CD4-positive, alpha-beta T cell treated with Interleukin-2 at 100 ng/mL for 4 hours (primary cell): ENCODE measurements around the gene AP3S1.
A peak's percentile ranks its signal among the peaks of the same experiment; 100 is the strongest.
"Not testable (repeated sequence)": the region's sequence is repeated elsewhere in the genome, so short reads cannot be mapped to it uniquely, and the experiment has no call there.

Experiments
- DNase-seq: peaks from one replicate; pipeline ENCODE4 v3.0.0-alpha.2; 2020; ENCODE audit warnings: low spot score

Gene AP3S1

DNA sequence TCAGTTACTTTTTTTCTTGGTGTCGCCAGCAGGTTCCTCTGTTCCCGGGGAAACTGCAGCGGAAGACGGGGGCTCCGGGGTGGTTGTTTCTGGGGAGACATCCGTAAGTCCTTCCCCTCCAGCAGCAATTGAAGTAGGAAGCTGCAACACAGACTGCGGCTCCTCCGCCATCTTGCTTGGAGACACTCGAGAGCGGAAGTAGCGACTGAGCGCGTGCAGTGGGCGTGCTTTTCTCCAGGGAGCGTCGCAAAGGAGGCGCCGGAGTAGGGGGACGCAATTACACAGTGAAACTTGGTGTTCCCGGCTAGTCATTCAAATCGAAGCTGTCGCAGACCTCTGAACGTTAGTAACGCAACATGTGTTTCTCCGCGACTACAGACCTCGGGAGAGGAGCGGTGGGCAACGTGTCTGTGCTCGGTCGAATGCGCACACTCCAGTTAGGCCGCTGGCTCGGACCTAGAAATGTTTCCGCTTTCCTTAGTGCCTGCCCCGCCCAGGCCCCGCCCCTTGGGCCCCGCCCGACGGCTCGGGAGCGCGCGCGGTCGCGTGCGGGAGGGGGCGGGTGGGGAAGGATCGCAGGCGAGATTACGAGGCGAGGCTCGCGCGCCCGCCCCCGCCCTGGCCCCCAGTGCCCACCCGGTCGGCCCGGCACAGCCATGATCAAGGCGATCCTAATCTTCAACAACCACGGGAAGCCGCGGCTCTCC, at the start of gene AP3S1, which contains the start of gene ATG12:
Gene AP3S1 (plus strand): TSS at position 554 of the 707 bp plus-strand sequence. CDS start 103 bp downstream, at position 657.
Gene ATG12 (minus strand): TSS at position 184 of the 707 bp plus-strand sequence. CDS start 13 bp downstream, at position 171.
- DNase-seq, result peak; percentile 89

GRCh38 chr5:115795700-115796099, 46.0 kb upstream of the AP3S1 start:
- no peak for DNase-seq

DNA sequence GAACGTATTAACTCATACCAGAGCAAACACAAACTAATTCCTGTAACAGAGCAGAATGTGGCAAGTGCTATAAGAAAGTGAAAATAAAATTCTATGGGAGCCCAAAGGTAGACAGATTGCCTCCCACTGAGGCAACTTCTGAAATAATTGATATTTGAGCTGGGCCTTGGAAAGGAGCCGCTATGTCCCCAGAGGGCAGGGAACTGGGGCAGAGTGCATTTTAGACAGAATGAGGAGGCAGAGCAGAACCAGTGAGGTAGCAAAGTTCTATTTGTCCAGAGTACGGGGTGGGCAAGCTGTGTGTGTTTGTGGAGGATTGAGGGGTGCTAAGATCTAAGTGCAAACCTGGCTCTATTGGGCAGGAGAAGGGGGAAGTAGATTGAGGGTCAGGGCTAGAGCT, 45.1 kb upstream of the AP3S1 start:
- no peak for DNase-seq

DNA sequence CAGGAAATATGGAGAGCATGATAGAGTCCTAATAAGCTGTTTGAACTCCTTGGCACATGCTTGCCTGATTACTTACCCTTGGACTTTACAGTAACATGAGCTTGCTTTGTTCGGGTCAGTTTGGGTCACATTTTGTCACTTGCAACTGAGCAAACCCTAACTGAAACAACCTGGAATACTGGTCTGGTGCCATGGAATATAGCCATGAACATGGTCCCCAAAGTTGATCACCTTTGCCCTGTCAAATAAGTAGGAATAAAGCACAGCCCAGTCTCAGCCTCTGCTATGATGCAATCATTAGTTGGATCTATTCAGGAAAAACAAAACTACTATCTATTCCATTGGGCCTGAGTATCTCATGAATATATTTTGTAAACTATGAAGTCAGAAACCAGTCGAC, 43.5 kb upstream of the AP3S1 start:
- no peak for DNase-seq

GRCh38 chr5:115800108-115800507, 41.6 kb upstream of the AP3S1 start:
- DNase-seq, result no peak

DNA sequence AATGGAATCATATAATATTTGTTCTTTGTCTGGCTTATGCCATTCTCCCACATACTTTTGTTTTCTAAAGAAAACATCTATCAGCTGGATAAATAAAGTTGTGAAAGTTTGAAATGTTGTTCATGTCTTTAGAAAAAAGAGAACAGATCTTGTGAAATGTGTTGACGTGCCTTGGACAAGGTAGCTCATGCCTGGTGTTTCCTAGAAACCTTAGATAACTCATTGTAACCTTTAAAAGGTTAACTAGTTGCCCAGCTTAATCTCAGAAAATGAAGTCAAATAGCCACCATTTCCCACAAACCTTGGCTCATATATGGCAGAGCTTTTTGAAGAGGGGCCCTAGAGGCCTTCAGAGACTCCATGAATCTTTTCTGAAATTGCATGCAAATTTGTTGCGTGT, 40.6 kb upstream of the AP3S1 start:
- DNase-seq, result no peak

DNA sequence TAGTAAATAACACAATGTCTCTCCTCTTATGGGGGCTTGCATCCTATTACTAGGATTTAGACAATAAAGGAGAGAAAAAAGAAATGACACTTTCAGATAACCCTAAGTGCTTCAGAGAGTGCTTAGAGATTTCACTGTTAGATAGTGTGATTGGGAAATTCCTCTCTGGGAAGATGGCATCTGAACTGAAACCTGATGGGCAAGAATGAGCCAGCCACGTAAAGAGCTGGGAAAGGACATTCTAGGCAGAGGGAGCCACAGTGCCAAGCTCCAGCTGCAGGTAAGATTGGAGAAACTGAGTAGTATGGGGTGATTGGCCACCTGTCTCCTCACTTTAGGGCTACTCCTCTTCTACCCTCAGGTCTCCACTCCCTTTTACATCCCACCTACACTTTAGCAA, 39.8 kb upstream of the AP3S1 start:
- DNase-seq, result no peak

GRCh38 chr5:115806986-115807653, 34.6 kb upstream of the AP3S1 start:
- DNase-seq, result no peak

DNA sequence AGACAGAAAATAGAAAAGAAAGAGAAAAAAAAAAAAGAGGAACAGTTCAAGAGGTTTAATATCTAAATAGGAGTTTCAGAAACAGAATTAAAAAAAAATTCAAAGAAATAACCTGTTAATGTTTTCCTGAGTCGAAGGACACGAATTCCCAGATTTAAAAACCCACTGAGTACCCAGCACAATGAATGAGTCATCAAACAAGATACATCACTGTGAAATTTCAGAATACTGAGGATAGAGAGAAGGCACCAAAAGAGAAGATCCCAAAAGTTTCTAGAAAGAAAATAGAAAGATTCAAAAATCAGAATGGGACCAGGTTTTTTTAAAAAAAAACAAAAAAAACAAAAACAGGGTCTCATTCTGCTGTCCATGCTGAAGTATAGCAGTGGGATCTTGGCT, 34.1 kb upstream of the AP3S1 start:
- DNase-seq, result no peak

DNA sequence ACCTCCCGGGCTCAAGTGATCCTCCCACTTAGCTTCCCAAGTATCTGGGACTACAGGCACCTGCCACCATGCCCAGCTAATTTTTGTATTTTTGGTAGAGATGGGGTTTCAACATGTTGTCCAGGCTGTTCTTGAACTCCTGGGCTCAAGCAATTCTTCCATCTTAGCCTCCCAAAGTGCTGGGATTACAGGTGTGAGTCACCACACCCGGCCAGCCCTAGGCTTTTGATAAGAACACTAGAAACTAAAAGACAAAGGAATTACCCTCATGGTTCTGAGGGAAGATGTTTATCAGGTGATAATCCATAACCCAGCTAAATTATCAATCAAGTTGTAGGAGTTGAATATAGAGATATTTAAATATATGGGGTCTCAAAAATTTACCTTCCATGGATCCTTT, 33.7 kb upstream of the AP3S1 start:
- DNase-seq, result not testable (repeated sequence)

- no peak for DNase-seq
Observed at GRCh38 chr5:115809946-115810345, 31.8 kb upstream of the AP3S1 start.

DNA sequence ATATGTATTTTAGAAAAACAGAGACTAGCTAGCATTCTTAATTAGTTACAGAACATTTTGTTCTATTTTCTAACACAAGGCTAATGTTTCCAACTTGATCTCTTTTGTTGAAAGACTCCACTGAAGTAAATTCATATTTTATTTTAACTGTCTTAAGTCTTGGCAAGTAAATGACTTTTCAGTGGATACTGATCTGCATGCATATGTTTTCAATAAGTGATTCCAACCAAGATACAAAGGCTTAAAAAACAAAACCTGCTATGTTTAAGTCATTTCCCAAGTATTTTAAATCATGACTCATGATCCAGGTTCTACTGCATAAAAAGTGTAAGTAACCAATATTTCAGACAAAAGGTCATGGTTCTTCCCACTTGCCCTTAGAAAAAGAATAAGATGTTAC, 31.0 kb upstream of the AP3S1 start:
- no peak for DNase-seq

GRCh38 chr5:115811406-115811805, 30.3 kb upstream of the AP3S1 start:
- no peak for DNase-seq

DNA sequence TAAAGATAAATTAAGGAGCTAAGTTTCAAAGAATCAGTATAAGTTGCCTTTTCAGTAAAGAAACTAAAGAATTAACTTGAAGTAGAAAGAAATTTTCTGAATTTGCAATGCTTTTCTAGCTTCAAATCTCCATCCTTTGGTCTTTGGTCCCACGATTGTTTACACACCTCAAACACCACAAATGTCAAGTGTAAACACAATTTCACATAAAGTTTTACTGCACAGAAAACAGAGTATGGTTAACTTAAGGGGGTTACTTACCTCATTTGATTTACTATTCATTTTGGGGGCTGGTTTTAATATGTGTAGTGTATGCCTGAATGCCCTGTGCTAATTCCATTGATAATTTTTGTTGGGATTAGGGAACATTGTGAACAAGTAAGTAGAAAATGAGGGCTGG, 29.4 kb upstream of the AP3S1 start:
- no peak for DNase-seq

DNA sequence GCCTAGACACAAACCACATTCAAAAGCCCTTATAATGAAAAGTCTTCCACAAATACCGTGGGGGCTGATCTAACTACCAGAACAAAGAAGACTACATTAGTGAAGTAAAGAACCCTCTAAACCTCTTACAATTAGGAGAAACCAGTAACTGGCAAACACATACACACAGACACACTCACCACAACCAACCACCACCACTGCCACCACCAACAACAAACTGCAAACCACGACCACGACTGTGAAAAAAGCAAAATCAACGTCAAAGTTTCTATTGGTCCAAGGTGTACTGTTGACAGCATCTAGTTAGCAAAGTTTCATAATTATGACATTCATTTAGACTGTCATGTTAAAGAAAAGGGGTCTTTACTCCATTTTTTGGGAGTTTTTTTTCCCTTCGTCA, 28.0 kb upstream of the AP3S1 start:
- DNase-seq, result no peak

GRCh38 chr5:115815006-115815692, 26.6 kb upstream of the AP3S1 start:
- DNase-seq, result no peak

DNA sequence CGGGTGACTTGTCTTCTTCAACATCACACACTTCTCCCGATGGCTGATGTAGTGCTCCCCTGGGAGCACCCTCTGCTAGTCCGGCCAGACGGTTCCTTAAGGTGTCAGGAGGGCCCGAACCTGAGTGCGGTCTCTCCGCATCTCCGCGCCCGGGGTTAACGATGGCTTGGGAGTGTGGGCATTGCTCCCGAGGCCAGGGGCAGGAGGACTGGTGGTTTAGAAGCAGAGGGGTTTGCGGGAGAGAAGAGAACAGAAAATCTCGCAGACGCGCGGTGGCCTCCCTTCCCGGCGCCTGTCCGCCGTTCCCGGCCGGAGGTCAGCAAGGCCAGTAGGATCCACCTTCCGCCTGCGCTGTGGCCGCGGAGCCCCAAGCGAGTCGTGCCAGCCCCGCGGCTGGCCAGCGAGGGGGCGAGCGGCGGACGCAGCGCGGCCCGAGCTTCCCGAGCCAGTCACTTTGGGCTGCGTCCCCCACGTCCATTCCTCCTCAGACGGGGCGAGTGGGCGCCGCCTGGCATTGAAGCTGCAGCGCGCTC, 26.0 kb upstream of the AP3S1 start:
- no peak for DNase-seq

GRCh38 chr5:115816226-115817081, 25.3 kb upstream of the AP3S1 start, which contains the start of gene CDO1:
CDO1 (minus strand) TSS chr5:115816659; CDS start chr5:115816397, 262 bp downstream.
- no peak for DNase-seq

- no peak for DNase-seq
Observed at GRCh38 chr5:115817386-115817785, 24.3 kb upstream of the AP3S1 start.

DNA sequence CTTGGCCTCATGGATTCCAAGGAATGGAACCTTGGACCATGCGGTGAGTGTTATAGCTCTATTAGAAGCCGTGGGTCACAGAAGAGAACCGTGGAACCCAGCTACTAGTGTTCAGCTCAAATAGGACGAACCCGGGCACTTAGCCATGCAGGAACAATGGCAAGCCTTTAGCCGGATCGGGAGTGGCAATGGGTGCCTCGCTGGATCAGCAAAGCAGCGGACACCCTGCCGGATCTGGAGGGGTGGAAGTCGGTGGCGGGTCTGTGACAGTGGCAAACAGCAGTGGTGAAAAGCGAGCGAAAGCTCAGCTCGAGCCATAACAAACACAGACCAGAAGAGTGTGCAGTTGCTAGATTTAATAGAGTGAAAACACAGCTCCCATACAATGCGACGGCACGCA, 22.9 kb upstream of the AP3S1 start:
- no peak for DNase-seq

GRCh38 chr5:115820846-115821245, 20.9 kb upstream of the AP3S1 start:
- no peak for DNase-seq

DNA sequence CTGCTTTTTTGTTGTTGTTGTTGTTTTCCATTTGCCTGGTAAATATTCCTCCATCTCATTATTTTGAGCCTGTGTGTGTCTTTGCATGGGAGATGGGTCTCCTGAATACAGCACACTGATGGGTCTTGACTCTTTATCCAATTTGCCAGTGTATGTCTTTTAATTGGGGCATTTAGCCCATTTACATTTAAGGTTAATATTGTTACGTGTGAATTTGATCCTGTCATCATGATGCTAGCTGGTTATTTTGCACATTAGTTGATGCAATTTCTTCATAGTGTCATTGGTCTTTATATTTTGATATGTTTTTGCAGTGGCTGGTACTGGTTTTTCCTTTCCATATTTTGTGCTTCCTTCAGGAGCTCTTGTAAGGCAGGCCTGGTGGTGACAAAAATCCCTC, 16.8 kb upstream of the AP3S1 start:
- not testable (repeated sequence) for DNase-seq
